ENCODE data around the gene SLC25A19.
"Not testable (repeated sequence)": the region's sequence is repeated elsewhere in the genome, so short reads cannot be mapped to it uniquely, and the experiment has no call there.

DNA sequence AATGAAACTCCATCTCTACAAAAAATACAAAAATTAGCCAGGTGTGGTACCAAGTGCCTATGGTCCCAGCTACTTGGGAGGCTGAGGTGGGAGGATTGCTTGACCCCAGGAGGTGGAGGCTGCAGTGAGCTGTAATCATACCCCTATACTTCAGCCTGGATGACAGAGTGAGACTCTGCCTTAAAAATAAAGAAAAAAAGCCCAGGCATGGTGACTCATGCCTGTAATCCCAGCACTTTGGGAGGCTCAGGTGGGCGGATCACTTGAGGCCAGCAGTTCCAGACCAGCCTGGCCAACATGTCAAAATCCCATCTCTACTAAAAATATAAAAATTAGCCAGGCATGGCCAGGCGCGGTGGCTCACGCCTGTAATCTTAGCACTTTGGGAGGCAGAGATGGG lies 9.0 kb downstream of the SLC25A19 start:
- TF ChIP-seq, protein P1, sequence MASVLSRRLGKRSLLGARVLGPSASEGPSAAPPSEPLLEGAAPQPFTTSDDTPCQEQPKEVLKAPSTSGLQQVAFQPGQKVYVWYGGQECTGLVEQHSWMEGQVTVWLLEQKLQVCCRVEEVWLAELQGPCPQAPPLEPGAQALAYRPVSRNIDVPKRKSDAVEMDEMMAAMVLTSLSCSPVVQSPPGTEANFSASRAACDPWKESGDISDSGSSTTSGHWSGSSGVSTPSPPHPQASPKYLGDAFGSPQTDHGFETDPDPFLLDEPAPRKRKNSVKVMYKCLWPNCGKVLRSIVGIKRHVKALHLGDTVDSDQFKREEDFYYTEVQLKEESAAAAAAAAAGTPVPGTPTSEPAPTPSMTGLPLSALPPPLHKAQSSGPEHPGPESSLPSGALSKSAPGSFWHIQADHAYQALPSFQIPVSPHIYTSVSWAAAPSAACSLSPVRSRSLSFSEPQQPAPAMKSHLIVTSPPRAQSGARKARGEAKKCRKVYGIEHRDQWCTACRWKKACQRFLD (CRISPR knock-in tag; IDR thresholded peaks at IDR 0.05) = not testable (repeated sequence)
- not testable (repeated sequence) for TF ChIP-seq IRF2 (CRISPR knock-in tag; IDR thresholded peaks at IDR 0.05); EZH2 (IDR thresholded peaks at IDR 0.05; ENCODE audit: borderline replicate concordance, low read depth, low read length); RAD51 (IDR thresholded peaks at IDR 0.05; ENCODE audit: borderline replicate concordance, low read depth); GTF2F1 (IDR thresholded peaks at IDR 0.05; ENCODE audit: low read depth, low read length)
